NB4 (cell line): ENCODE measurements around the gene NAALADL2.

Source experiments
- MYC ChIP-seq: IDR thresholded peaks from 2 replicates; pipeline ENCODE4 v1.6.1; 2011; ENCODE audit warnings: low read depth, low read length
- TF ChIP-seq, protein P1 (sequence below): IDR thresholded peaks from one replicate; pipeline ENCODE4 v1.5.1; 2012; ENCODE audit warnings: low read depth, low read length

DNA sequence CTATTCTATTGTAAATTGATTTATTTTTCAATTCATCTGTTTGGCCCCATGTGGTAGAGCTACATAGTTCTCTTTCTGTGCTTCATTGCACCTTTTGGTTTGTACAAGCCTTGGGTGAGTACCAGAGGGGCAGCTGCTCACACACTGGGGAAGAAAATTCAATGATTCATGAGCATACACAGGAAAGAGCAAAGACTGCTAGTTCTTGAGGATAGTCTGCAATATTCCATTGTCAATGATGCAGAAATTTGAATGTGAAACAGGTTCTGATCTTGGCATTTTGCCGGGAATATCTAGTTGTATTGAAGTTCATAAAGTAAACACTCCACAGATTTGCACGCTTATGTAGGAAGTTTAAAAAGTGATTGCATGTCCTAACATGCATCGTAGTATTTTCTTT, 304.6 kb downstream of the NAALADL2 start:
- TF ChIP-seq, protein P1, sequence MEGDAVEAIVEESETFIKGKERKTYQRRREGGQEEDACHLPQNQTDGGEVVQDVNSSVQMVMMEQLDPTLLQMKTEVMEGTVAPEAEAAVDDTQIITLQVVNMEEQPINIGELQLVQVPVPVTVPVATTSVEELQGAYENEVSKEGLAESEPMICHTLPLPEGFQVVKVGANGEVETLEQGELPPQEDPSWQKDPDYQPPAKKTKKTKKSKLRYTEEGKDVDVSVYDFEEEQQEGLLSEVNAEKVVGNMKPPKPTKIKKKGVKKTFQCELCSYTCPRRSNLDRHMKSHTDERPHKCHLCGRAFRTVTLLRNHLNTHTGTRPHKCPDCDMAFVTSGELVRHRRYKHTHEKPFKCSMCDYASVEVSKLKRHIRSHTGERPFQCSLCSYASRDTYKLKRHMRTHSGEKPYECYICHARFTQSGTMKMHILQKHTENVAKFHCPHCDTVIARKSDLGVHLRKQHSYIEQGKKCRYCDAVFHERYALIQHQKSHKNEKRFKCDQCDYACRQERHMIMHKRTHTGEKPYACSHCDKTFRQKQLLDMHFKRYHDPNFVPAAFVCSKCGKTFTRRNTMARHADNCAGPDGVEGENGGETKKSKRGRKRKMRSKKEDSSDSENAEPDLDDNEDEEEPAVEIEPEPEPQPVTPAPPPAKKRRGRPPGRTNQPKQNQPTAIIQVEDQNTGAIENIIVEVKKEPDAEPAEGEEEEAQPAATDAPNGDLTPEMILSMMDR = no peak
- TF ChIP-seq MYC = no peak
